GM21529 (cell line): ENCODE data around the gene BTBD9.

Source experiments
- ATAC-seq: cut with Tn5 transposase; IDR thresholded peaks from one replicate; pipeline ENCODE4 v1.9.1; 2021; ENCODE audit not compliant: unreplicated experiment

BTBD9 gene

GRCh38 chr6:38599966-38600550 lies 39.7 kb downstream of the BTBD9 start:
- ATAC-seq = no peak

DNA sequence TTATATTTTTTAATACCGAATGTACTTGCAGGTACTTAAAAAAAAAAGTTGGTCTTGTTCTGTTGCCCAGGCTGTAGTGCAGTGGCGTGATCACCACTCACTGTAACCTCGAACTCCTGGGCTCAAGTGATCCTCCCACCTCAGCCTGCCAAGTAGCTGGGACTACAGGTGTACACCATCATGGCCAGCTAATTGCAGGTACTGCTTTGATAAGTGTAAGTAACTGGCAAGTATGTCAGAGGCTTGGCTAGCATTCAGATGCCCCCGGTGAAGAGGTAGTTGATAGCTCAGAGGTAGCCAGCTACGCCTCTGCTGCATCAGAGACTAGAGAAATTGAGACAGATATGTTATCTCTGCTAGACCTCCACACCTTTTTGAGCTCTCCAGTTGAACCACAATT lies 40.5 kb downstream of the BTBD9 start:
- ATAC-seq = no peak

GRCh38 chr6:38593998-38594665 lies 45.6 kb downstream of the BTBD9 start:
- no peak for ATAC-seq

- ATAC-seq = no peak
These were observed 46.3 kb downstream of the BTBD9 start for GRCh38 chr6:38593409-38593808.

GRCh38 chr6:38591439-38591838 lies 48.3 kb downstream of the BTBD9 start:
- no peak for ATAC-seq

DNA sequence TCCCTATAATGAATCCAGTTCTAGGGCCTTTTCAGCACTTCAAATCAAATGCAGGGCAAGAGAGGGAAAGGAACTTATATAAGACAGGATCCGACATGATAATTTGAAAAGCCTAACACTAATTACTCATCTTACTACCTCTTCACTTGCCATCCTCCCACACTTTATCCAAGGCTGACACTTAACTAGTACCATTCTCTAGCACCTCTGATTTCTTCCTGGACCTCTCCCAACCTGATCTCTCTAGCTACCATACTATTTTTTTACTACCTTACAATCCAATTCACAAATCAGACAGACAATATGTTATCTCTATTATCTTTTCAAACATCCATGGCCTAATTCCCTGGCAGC lies 50.4 kb downstream of the BTBD9 start:
- no peak for ATAC-seq

DNA sequence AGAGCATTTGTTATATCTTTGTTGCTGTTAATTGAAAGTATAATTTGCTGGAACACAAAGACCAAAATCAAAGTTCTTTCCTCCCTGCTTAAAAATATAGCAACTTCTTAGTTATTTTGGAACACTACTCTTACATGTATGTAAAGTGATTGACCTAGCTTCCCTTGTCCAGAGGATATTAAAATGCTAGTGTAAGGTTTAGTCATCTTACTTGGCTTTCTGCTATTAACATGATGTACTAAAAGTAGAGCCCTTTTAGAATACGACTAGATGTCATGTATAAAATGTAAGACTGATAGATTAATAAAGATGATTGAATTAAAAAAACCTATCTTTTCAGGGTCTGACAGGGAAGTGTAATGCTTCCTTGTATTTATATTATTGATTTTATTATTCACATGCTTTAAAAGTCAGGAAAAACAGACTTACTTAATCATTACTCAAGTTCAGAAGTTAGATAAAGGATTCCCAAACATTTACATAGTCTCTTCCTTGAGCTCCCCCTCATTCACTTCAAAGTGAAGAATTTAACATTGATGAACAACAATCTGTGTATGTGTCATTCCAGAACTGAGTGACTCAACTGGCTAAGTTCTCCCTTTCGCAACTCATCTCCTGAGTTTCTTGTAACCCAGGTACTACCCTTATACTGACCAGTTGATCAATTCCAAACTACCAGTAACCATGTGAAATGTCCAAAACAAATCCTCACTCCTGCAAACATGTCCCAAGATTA lies 50.9 kb downstream of the BTBD9 start:
- ATAC-seq = no peak

GRCh38 chr6:38587766-38588362 lies 51.9 kb downstream of the BTBD9 start:
- ATAC-seq = no peak

DNA sequence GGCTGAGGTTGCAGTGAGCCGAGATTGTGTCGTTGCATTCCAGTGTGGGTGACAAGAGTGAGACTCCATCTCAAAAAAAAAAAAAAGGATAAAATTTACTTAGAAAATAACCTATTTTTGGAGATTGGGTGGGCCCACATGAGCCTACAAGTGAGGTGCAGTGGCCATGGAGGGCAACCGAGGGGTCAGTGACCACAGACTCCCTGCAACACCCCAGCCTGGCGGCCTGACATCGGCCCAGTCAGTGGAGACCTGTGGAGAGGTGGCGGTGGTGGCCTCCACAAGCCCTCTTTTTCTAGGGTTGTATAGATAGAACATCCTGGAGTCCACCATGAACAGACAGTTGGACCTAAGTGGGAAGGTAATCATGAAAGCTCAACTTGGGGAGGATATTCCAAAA lies 52.7 kb downstream of the BTBD9 start:
- ATAC-seq = no peak

GRCh38 chr6:38584731-38585130 lies 55.0 kb downstream of the BTBD9 start:
- no peak for ATAC-seq

GRCh38 chr6:38583523-38583922 lies 56.2 kb downstream of the BTBD9 start:
- ATAC-seq = no peak

GRCh38 chr6:38580030-38580429 lies 59.7 kb downstream of the BTBD9 start:
- ATAC-seq = no peak

DNA sequence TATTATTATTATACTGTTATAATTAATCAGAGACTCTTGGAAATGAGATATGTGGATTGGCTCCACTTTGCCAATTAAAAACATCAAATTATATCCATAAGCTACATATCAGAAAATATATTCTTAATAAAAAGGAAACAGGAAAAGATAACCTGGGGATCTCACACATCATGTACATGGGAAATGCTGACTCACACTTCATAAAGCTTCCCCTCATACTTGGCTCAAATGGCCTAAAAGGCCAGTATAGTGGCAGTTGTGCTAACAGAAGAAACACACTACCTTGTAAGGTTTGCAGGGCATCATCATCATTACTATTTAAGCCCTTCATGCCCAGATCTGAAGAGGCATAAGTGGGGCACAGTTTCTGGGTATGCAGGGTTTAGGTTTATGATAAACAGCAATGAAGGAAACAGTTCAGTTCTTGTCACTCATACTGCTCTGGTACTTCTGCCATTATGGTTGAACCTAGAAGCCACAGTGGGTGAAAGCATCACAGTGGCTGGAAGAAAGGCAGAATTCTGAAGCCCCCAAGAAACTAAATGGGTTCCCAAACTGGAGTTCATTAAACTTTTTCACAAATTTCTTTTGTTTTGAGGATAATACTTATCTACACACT lies 60.6 kb downstream of the BTBD9 start:
- ATAC-seq = no peak

- no peak for ATAC-seq
These were observed 61.7 kb downstream of the BTBD9 start for GRCh38 chr6:38578075-38578474.

- ATAC-seq = no peak
These were observed 62.2 kb downstream of the BTBD9 start for GRCh38 chr6:38577492-38577891.

- no peak for ATAC-seq
These were observed 65.8 kb downstream of the BTBD9 start for GRCh38 chr6:38573801-38574395.

GRCh38 chr6:38572186-38572813 lies 67.4 kb downstream of the BTBD9 start:
- peak; percentile 87 for ATAC-seq

DNA sequence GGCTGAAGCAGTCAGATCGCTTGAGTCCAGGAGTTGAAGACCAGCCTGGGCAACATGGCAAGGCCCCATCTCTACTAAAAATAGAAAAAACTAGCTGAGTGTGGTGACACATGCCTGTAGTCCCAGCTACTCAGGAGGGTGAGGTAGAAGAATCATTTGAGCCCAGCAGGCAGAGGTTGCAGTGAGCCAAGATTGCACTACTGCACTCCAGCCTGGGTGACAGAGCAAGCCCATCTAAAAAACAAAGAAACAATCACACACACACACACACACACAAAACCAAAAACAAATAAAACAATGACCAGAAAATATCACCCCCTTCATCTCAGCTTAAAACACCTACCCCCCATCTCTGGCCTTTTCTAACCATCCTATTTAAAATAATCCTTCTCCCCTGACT lies 68.0 kb downstream of the BTBD9 start:
- no peak for ATAC-seq

DNA sequence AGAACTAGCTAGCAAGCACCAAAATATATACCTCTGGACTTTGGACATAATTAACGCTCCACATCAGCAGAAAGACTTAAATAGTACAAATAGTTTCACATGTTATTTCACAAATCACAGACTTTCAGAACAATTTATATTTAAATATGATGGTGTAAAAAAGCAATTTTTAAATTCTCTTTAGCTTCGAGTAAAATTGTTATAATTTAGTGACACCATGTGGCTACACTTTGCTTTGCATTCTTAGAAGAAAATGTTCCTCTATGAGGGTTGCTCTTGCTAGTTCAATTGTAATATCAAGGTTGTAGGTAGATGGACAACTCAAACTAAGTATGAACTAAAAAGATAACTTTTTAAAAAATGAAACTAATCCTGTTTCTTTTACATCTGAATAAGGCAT lies 69.0 kb downstream of the BTBD9 start:
- no peak for ATAC-seq

GRCh38 chr6:38567436-38567835 lies 72.3 kb downstream of the BTBD9 start:
- no peak for ATAC-seq
